Head of caudate nucleus (tissue), 42 donors: Measurements from ENCODE around the gene TMEM235.

Source experiments
- DNase-seq, 42 donors: peaks; one replicate each; pipeline versions ENCODE4 v3.0.0 to v3.0.0-alpha.2; 2020 to 2021; ENCODE audit warnings: mixed read lengths in 7 of 42
- intact Hi-C: fragments of 100-400 bp; cut with DNase I; formaldehyde crosslinking; loops from one replicate; pipeline ENCODE4 v1.15.0; 2022

Gene TMEM235

DNA sequence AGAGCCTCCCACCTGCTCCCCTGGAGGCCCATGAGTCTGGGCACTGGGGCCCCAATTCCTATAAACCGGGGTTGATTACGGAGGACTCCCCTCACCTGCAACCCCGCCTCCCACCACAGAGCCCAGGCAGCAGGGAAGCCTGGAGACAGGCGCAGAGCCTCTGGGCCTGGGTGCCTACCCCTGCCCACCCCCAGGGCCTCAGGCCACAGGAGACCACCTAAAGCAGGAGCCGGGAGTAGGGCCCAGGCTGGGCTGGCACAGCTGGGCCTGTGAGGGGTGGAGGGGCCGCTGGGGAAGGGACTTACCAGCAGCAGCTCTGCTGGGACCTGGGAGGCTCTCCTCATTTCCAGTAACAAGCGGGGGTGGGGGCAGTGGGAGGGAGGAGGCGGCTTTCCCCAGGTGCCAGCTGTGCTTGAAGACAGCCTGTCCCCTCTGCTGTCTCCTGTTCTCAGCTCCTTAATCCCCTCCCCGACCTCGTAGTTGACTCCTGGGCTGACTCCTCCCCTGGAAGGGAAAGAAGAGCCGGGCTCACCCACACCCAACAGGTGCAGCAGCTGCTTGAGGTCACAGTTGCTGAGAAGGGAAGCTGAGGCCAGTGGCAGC is 46.8 kb downstream of the TMEM235 start:
- no peak for DNase-seq
- intact Hi-C loops, result no loop called here

DNA sequence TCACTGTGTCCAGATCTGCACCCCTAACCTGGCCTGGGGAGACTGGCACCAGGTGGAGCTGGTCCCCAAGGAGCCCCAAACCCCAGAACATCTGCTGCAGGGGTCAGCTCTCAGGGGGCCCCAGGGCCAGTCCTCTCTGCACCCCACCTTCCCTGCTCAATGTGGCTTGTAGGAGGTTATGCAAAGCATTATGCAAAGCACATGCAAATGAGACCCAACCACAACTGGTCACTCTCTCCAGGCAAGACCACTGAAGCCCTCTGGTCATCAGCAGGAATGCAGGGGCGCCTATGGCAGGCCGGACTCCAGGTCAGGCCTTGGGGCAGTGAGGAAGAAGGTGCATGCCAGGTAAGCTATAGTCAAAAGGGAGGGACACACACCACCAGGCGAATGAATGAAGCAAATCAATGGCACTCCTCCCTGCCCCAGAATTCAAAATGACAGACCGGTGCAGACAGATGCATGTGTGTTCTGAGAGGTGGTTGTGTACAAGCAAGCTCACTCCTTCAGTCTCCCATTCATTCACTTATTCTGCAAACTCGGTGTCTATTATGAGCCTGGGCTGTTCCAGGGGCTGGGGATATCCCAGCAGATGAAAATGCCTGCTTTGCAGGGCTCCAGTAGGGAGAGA is 48.0 kb downstream of the TMEM235 start:
- intact Hi-C loops, result no loop called here
- no peak for DNase-seq

DNA sequence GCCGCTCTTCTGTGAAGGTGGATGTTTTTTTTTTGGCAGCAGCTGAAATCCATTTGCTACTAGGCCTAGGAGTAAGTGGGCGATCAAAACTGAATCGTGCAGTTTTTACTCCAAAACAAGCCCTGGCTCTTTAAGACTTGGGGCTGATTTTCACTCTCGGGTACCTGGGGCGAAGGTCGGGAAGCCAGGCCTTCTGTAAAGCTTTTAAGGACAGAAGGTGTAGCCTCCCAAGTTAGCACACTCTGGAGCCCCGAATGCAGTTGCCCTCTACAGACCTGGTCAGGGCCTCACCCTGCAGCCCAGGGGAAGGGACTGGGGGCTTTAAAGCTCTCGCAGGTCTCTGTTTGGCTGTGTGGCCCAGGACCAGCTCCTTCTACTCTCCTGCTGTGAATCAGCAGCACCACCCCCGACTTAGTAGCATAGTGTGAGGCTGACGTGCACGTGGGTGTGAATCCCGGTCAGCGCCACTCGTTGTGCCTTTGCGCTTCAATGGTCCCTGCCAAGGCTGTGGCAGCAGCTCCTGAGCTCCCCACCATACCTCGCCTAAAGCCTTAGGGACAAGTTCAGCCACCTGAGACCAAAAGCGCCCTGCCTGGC is 49.9 kb downstream of the TMEM235 start:
- intact Hi-C loops, result no loop called here
- DNase-seq, result peak in 34 of 42 donors; percentile 10 to 75 (median 42)

DNA sequence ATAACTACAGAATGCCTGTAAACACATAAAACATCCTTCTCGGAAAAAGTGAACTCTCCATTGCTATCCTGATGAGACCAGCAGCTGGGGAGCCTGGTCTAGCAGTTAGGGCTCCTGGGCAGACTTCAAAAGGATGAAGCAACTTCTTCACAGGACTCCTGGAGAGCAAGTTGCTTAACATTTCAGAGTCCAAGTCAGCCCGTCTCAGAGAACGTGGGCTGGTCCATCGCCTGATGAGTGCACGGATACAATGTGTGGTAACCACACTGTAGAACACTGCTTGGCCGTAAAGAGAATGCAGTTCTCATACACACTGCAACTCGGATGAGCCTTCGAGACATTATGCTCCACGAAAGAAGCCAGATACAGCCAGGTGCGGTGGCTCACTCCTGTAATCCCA is 52.7 kb downstream of the TMEM235 start:
- intact Hi-C loops, result no loop called here
- DNase-seq, result no peak

DNA sequence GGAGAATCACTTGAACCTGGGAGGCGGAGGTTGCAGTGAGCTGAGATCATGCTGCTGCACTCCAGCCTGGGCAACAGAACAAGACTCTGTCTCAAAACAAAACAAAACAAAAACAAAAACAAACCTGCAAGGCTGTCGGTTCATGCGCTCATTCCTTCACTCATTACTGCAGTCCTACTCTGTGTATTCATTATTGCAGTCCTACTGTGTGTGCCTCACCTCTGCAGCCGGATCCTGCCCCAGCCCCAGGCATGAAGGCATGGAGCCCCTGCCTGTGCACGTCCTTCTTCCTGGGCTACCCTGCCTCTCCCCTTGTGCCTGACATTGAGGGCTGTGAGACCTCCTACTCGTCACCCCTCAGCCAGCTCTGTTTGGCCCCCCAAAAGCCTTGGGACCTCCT is 57.6 kb downstream of the TMEM235 start:
- intact Hi-C loops, result no loop called here
- no peak for DNase-seq

DNA sequence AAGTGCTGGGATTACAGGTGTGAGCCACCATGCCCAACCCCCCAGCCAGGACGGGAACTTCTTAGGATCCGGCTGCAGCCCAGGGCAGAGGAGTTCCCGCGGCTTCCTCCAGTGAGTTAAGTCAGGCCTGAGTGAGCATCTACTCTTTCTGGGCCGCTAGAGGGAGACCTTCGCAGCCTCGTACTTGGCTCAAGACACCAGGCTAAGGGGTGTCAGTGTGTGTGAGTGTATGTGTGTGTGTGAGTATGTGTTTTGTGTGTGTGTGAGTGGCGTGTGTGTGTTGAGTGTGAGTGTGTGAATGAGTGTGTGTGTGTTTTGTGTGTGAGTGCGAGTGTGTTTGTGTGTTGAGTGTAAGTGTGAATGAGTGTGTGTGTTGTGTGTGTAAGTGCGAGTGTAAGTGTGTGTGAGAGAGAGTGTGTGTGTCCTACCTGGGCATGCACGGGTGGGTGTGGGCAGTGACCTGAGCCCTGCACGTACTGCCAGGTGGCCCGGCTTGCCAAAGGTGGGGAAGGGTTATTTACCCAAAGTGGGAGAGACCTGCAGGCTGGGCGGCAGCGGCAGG is 58.5 kb downstream of the TMEM235 start:
- peak; percentile 60 to 93 (median 80) for DNase-seq
- intact Hi-C loops, result loop anchor here (10.0 kb wide), 1 partner anchor 135 kb away; no protein-coding TSS in a partner anchor
